ENCODE data around the gene CDH13. TPM values are rescaled to one million over a fixed set of nuclear protein-coding genes. Genes with fewer than 3 reads are reported as not detected.

CDH13 gene
- total and polyA plus RNA-seq, 2 experiments from 2014 or later = 1.6 to 4.4 TPM

- no peaks in the 10 kb centered on the region for H3K27me3 Mint-ChIP-seq (ENCODE audit: insufficient read depth, low read depth, poor library complexity)
- H3K9me3 Mint-ChIP-seq = no peaks in the 10 kb centered on the region
Measured at GRCh38 chr16:82641336-82641984, 14.7 kb downstream of the CDH13 start.

GRCh38 chr16:82643136-82643535 lies 16.4 kb downstream of the CDH13 start:
- Mint-ChIP-seq H3K27me3 (ENCODE audit: insufficient read depth, low read depth, poor library complexity) (peaks cover 2% of the 10 kb centered on the region), H3K27ac (no peak overlapping the region), H3K4me3 (no peak overlapping the region), H3K36me3 (ENCODE audit: low read depth) (no peaks in the 10 kb centered on the region), H3K9me3 (no peaks in the 10 kb centered on the region), H3K4me1 (peaks cover 27% of the 10 kb centered on the region; the same call in 2 of the 3 replicates)
- Histone ChIP-seq H3K4me3 (no peak overlapping the region), H3K4me1 (ENCODE audit: insufficient read depth) (peaks cover 27% of the 10 kb centered on the region), H3K36me3 (ENCODE audit: insufficient read depth) (no peaks in the 10 kb centered on the region), H3K27ac (ENCODE audit: low read depth) (no peak overlapping the region), H2AFZ (no peak overlapping the region), H3K9me2 (ENCODE audit: insufficient read depth) (no peaks in the 10 kb centered on the region; the same call in 1 of the 2 replicates), H3F3A (replicated peaks; ENCODE audit: low read depth) (no peaks in the 10 kb centered on the region), H3K79me2 (replicated peaks; ENCODE audit: insufficient read depth) (no peaks in the 10 kb centered on the region), H3K27me3 (ENCODE audit: insufficient read depth) (no peaks in the 10 kb centered on the region), H3K4me2 (peak overlapping the region; percentile 34; the same call in 1 of the 2 replicates), H4K20me1 (replicated peaks; ENCODE audit: insufficient read depth) (no peaks in the 10 kb centered on the region)
- ATAC-seq (no peak), DNase-seq (ENCODE audit: low spot score) (no peak)
- no peak for TF ChIP-seq ZNF114 (CRISPR knock-in tag; IDR thresholded peaks at IDR 0.05)
- TF ChIP-seq EZH2 (IDR thresholded peaks at IDR 0.05; ENCODE audit: low read depth, unreplicated experiment) = no peak
- no peak for TF ChIP-seq ETS1 (IDR thresholded peaks at IDR 0.05)
- TF ChIP-seq ZNF462 (CRISPR knock-in tag; IDR thresholded peaks at IDR 0.05) = no peak
- TF ChIP-seq NANOG (IDR thresholded peaks at IDR 0.05; ENCODE audit: borderline replicate concordance) = no peak
- no peak for TF ChIP-seq CREB1 (CRISPR knock-in tag; IDR thresholded peaks at IDR 0.05; ENCODE audit: low read depth)

More at GRCh38 chr16:82641336-82641984, 14.7 kb downstream of the CDH13 start:
- no peak overlapping the region for H2AFZ ChIP-seq
- TF ChIP-seq CTCF (conservative IDR thresholded peaks at IDR 0.05; ENCODE audit: low read depth in 2 of 2) = peak in 1 of 2 experiments; percentile 47; a peak in 3 of 4 replicates
- no peak for TF ChIP-seq JUNB (IDR thresholded peaks at IDR 0.05; ENCODE audit: unreplicated experiment)
- ATAC-seq (no peak), DNase-seq (ENCODE audit: low spot score) (no peak)
- Mint-ChIP-seq H3K27ac (peak overlapping the region; percentile 4; the same call in 1 of the 2 replicates), H3K4me3 (no peak overlapping the region), H3K36me3 (ENCODE audit: low read depth) (no peaks in the 10 kb centered on the region), H3K4me1 (peaks cover 27% of the 10 kb centered on the region; the same call in 2 of the 3 replicates)
- no peaks in the 10 kb centered on the region; the same call in 1 of the 2 replicates for H3K9me2 ChIP-seq (ENCODE audit: insufficient read depth)
- H3K4me1 ChIP-seq (ENCODE audit: insufficient read depth) = peaks cover 27% of the 10 kb centered on the region
- H3F3A ChIP-seq (replicated peaks; ENCODE audit: low read depth) = no peaks in the 10 kb centered on the region
- H3K36me3 ChIP-seq (ENCODE audit: insufficient read depth) = no peaks in the 10 kb centered on the region
- H3K4me2 ChIP-seq = no peak overlapping the region
- no peak overlapping the region for H3K27ac ChIP-seq (ENCODE audit: low read depth)
- no peaks in the 10 kb centered on the region for H4K20me1 ChIP-seq (replicated peaks; ENCODE audit: insufficient read depth)
- H3K79me2 ChIP-seq (replicated peaks; ENCODE audit: insufficient read depth) = no peaks in the 10 kb centered on the region
- H3K27me3 ChIP-seq (ENCODE audit: insufficient read depth) = no peaks in the 10 kb centered on the region
- H3K4me3 ChIP-seq = no peak overlapping the region

All from GM23338 (cell line).